ENCODE data around the gene RFX5. TPM values are rescaled to one million over a fixed set of nuclear protein-coding genes. Genes with fewer than 3 reads are reported as not detected.

The RFX5 gene
- total RNA-seq, 8 experiments from 2014 or later: 21.2 to 107 (median 37.7) TPM

DNA sequence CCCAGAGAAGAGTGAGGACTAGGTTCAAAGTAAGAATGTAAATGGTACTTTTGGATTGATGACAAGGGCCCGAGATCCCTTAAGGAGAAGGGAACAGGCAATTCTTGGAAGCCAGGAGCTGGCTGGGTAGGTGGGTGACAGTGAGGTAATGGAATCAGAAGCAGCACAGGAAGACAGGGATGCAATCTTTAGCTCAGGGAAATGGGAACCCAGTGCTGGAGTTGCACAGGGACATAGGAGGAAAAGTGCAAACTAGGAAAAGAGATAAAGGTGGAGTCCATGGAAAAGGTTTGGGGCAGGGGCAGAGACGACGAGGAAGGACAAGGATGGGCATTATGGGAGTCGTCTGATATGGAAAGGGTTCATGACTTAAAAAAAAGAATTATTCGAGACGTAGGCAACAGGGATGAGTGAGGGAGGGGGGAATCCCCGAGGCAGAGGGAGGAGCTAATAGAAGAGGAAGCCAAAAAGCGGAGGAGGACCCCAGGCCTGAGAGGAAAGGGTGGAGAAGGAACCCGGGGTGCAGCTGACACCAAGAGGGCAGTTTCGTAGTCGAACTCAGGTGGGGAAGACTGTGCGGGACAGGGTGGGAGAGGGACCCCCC, 20.3 kb downstream of the RFX5 start:
- WGBS, 10 experiments: 0 to 8% (median 1%) methylated on average over 2 to 10 of the region's 12 CpGs; no CpG with 5 or more reads in 1 of the 10 experiments
- Histone ChIP-seq H3K27ac (peak overlapping the region; percentile 98 to 99), H3K4me3 (peak overlapping the region; percentile 51 to 78 (median 58)), H3K4me1 (replicated peaks in 1 of 2) (peaks cover 7 to 13% of the 10 kb centered on the region in 2 donors)
- ATAC-seq (replicated peaks in 6 of 8): peak; percentile 15 to 40 (median 26)
- in situ Hi-C loops (cut with MboI; ENCODE audit: low pct_unique_long_range_greater_than_20kb in 2 of 9, low sequenced_read_pairs in 9 of 9, unreplicated experiment in 9 of 9): no loop called here

DNA sequence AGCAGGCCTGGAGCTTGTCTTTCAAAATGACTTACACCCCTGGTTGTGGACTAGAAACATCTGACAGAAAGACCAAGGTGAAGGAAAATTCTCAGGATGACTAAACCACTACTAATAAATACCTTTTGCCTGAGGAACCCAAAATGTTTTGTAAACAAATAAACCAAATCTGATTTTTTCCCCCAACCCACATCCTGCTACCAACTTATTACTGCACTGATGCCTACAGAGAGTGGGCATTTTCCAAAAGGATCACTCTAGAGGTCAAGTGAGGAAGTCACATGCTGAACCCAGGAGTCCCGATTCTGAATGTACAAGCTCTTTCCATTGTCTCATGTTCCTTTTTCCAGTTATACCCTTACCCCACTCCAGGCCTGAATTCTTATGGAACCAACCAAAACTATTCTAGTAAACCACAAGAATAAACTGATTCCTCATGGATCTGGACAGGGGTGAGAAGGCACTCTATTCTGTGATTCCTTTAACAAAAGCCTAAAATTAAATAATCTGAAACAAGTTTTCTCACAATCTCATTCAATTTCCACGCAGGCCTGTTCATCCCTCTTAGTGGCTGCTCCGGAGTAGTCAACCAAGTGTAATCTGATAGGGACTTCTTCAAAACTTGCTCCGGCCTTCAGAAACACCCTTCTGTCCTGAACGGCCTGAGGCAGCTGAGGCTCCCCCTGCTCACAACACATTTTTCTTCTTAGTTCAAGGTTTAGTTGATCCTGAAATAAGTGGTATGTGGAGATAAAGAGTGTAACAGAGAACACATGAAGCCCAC, 21.2 kb downstream of the RFX5 start:
- Histone ChIP-seq H3K4me3 (peak overlapping the region; percentile 51 to 78 (median 58)), H3K4me1 (replicated peaks in 1 of 2) (peaks cover 7 to 13% of the 10 kb centered on the region in 2 donors), H3K27ac (no peak overlapping the region)
- WGBS, 10 experiments: 0 to 67% (median 29%) methylated on average over 1 to 5 of the region's 5 CpGs
- in situ Hi-C loops (cut with MboI; ENCODE audit: low pct_unique_long_range_greater_than_20kb in 2 of 9, low sequenced_read_pairs in 9 of 9, unreplicated experiment in 9 of 9): no loop called here
- peak in 2 of 8 experiments; percentile 5 to 14 for ATAC-seq (replicated peaks in 6 of 8)

DNA sequence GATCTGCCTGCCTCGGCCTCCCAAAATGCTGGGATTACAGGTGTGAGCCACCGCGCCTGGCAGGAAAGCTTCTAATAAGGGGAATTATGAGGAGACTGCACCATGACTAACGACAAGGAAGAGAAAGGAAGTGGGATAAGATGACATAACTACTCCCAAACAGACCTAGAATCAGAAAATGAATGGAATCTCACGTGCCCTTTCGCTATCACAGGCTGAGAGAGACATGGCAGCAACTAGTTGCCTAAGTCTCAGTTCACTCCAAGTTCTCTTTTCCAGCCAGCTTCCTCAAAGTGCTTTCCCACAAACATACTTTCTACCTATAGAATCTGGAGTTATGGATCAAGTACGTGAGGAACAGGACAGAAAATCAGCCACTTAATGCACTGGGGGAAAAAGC, 21.8 kb downstream of the RFX5 start:
- H3K27ac ChIP-seq: no peak overlapping the region
- peaks cover 7 to 13% of the 10 kb centered on the region in 2 donors for H3K4me1 ChIP-seq (replicated peaks in 1 of 2)
- ATAC-seq (replicated peaks in 6 of 8): no peak
- no peak overlapping the region for H3K4me3 ChIP-seq
- in situ Hi-C loops (cut with MboI; ENCODE audit: low pct_unique_long_range_greater_than_20kb in 2 of 9, low sequenced_read_pairs in 9 of 9, unreplicated experiment in 9 of 9): no loop called here
- 0 to 100% (median 84%) methylated on average over 1 to 7 of the region's 7 CpGs; no CpG with 5 or more reads in 2 of the 10 experiments for WGBS, 10 experiments

DNA sequence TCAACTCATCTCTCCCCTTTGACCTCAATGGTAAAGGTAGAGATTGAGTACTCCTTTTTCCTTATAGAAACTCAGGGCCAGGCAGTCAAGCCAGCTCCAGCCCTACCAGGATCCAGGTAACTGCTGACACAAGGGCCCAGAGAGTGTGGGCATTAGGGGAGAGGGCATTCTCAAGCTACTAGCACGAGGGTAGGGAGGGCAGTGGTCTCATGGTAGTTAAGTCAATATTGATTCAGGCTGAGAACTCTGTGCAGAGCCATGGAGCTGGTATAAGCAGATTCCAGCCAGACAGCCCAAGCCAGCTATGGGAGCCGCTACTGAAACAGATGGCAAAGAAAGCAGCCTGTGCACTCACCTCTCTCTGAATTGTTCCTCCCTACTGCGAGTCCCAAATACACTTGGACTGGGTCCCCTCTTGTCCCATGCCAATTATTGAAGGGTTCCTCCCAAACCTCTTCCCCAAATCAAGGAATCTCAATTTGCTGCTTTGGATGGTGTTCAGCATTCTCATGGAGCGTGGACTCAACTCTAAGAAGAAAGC, 22.6 kb downstream of the RFX5 start:
- H3K4me1 ChIP-seq (replicated peaks in 1 of 2): peaks cover 7 to 13% of the 10 kb centered on the region in 2 donors
- in situ Hi-C loops (cut with MboI; ENCODE audit: low pct_unique_long_range_greater_than_20kb in 2 of 9, low sequenced_read_pairs in 9 of 9, unreplicated experiment in 9 of 9): no loop called here
- WGBS, 10 experiments: 86 to 100% (median 100%) methylated on average over 1 to 4 of the region's 4 CpGs; no CpG with 5 or more reads in 3 of the 10 experiments
- peak in 1 of 8 experiments; percentile 44 for ATAC-seq (replicated peaks in 6 of 8)
- no peak overlapping the region for H3K27ac ChIP-seq
- no peak overlapping the region for H3K4me3 ChIP-seq

DNA sequence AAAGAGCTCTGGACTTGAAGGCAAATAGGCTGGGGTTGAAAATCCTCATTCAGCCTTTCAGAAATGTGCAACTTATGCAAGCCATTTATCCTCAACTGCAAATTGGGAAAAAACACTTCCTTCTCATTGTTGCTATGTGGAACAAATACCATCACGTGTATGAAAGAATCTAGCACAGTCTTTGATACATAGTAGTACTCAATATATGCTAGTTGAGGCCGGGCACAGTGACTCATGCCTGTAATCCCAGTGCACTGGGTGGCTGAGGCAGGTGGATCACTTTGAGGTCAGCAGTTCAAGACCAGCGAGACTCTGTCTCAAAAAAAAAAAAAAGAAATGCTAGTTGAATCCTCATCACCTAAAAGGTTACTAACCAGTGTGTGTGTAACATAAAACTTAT, 28.1 kb downstream of the RFX5 start:
- in situ Hi-C loops (cut with MboI; ENCODE audit: low pct_unique_long_range_greater_than_20kb in 2 of 9, low sequenced_read_pairs in 9 of 9, unreplicated experiment in 9 of 9): no loop called here
- H3K27ac ChIP-seq: no peak overlapping the region
- ATAC-seq (replicated peaks in 6 of 8): peak in 4 of 8 experiments; percentile 20 to 69 (median 58)
- no peaks in the 10 kb centered on the region for H3K4me1 ChIP-seq (replicated peaks in 1 of 2)
- WGBS, 10 experiments: 53 to 100% (median 83%) methylated on average over 1 to 3 of the region's 3 CpGs; no CpG with 5 or more reads in 2 of the 10 experiments
- H3K4me3 ChIP-seq: no peak overlapping the region

DNA sequence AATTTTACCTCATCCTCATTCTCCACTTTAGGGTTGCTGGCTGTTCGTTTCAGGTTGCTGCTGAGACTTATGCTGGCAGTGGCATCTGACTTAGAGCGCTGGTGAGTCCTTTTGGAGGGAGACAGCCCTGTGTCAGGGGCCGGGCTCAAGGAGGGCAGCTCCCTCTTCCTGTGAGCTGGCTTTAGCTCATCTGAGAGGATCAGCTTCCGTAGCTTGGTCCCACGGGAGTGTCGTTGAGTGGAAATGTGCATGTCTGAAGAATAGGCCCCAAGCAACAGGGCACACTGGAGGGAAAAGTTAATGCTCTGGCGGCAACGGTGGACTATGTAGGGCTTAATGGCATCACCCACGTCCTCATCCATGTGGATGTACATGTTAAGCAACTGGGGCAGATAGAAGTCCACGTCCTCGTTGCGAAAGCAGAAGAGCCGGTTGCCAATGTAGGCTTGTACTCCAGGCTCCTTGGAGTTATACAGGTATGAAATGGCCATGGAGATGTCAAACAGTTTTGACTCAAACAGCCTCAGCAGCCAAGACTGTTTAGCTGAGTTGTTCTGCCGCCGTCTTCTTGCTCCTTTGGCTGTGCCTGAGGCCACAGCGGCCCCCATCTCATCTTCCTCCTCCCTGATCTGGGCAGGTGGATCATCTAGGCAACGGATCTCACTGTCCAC, 31.4 kb downstream of the RFX5 start:
- Histone ChIP-seq H3K4me3 (no peak overlapping the region), H3K4me1 (replicated peaks in 1 of 2) (peaks cover 5 to 12% of the 10 kb centered on the region in 2 donors), H3K27ac (no peak overlapping the region)
- in situ Hi-C loops (cut with MboI; ENCODE audit: low pct_unique_long_range_greater_than_20kb in 2 of 9, low sequenced_read_pairs in 9 of 9, unreplicated experiment in 9 of 9): no loop called here
- 89 to 100% (median 94%) methylated on average over 1 to 17 of the region's 17 CpGs; no CpG with 5 or more reads in 1 of the 10 experiments for WGBS, 10 experiments
- ATAC-seq (replicated peaks in 6 of 8): no peak

DNA sequence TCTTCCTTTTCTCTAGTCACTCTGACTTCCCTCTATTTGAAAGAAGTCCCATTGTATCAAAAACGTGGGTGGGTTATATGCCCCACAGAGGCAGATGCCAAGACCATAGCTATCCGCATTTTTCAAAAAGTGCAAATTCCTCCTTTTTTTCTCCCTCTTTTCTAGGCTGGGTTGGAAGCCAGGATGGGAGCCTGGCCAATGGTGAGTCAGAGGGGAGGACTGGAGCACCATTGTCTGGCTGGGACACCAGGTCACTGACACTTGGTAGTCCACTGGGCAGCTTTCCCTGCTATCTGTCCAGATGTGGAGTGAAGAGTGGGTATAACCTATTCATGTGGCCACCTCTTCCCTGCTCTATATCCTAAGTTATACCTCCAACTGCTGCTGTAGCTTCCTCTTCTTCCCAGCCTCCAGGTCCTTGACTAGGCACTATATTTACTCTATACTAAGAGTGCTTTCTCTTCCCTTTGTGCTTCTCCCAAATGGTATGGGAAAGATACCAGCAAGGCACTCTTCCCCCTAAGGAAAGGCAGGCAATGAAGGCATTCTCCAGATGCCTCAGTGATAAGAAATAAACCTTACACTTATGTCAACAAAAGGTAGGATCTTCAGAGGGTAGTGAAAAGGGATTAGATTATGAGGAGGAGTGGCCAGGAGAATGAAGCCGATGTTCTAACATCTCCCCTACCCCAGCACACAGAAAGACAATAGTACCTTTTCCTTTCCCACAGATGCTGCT, 32.7 kb downstream of the RFX5 start:
- Histone ChIP-seq H3K4me1 (replicated peaks in 1 of 2) (peaks cover 5 to 18% of the 10 kb centered on the region in 2 donors), H3K27ac (no peak overlapping the region), H3K4me3 (no peak overlapping the region)
- peak in 2 of 8 experiments; percentile 26 to 32 for ATAC-seq (replicated peaks in 6 of 8)
- 8 to 100% (median 80%) methylated on average over 1 to 3 of the region's 3 CpGs; no CpG with 5 or more reads in 1 of the 10 experiments for WGBS, 10 experiments
- in situ Hi-C loops (cut with MboI; ENCODE audit: low pct_unique_long_range_greater_than_20kb in 2 of 9, low sequenced_read_pairs in 9 of 9, unreplicated experiment in 9 of 9): no loop called here

DNA sequence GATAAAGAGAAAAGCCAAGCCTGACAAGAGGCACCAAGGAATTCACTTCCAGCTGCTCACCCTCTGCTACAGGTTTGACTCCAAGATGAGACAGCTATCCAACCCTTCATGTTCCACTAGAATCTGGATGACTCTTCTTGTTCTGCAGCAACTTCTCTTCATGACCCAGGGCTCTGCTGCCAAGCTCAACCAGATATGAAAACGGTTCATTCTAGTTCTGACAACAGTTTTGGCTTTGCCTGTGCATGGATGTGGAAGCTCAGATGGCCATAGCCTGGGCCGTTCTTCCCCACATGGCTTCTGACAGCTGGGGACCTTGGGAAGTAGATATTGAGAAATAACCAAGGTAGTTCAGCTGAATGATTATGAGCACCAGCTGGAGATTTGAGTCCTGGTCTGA, 33.6 kb downstream of the RFX5 start:
- Histone ChIP-seq H3K27ac (no peak overlapping the region), H3K4me1 (replicated peaks in 1 of 2) (peaks cover 5 to 18% of the 10 kb centered on the region in 2 donors), H3K4me3 (no peak overlapping the region)
- 0 to 100% (median 89%) methylated on average over 1 to 2 of the region's 2 CpGs; no CpG with 5 or more reads in 5 of the 10 experiments for WGBS, 10 experiments
- in situ Hi-C loops (cut with MboI; ENCODE audit: low pct_unique_long_range_greater_than_20kb in 2 of 9, low sequenced_read_pairs in 9 of 9, unreplicated experiment in 9 of 9): no loop called here
- no peak for ATAC-seq (replicated peaks in 6 of 8)

DNA sequence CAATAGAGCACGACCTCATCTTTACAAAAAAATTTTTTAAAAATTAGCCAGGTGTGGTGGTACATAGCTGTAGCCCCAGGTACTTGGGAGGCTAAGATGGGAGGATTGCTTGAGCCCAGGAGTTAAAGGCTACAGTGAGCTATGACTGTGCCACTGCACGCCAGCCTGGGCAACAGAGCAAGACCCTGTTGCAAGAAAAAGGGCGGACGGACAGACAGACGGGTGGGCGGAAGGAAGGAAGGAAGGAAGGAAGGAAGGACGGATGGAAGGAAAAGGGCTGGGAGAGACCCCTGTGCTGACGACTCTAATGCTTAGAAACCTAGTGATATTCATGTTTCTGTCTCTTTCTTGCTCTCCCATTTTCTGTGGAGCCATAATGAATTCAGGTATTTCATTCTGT, 34.2 kb downstream of the RFX5 start:
- Histone ChIP-seq H3K27ac (no peak overlapping the region), H3K4me3 (no peak overlapping the region), H3K4me1 (replicated peaks in 1 of 2) (peaks cover 5 to 18% of the 10 kb centered on the region in 2 donors)
- no peak for ATAC-seq (replicated peaks in 6 of 8)
- in situ Hi-C loops (cut with MboI; ENCODE audit: low pct_unique_long_range_greater_than_20kb in 2 of 9, low sequenced_read_pairs in 9 of 9, unreplicated experiment in 9 of 9): no loop called here
- 50 to 95% (median 88%) methylated on average over 1 to 8 of the region's 8 CpGs; no CpG with 5 or more reads in 3 of the 10 experiments for WGBS, 10 experiments

DNA sequence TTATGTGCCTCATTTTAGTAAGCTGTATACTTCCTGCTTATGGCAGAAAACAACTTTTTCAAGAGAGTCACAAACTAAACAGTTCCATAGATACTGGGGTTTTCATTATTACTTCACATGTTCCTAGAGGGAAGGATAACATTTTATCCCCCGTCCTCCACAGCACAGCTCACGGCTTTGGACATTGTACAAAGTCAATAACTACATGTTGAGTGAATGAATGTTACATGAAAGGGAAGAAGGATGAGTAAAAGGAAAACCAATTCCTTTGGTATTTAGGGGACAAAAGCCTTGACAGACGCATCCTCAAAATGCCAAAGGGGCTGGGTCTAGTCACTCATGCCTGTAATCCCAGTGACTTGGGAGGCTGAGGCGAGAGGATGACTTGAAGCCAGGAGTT, 34.6 kb downstream of the RFX5 start:
- in situ Hi-C loops (cut with MboI; ENCODE audit: low pct_unique_long_range_greater_than_20kb in 2 of 9, low sequenced_read_pairs in 9 of 9, unreplicated experiment in 9 of 9): no loop called here
- 41 to 100% (median 90%) methylated on average over 1 to 4 of the region's 4 CpGs; no CpG with 5 or more reads in 1 of the 10 experiments for WGBS, 10 experiments

DNA sequence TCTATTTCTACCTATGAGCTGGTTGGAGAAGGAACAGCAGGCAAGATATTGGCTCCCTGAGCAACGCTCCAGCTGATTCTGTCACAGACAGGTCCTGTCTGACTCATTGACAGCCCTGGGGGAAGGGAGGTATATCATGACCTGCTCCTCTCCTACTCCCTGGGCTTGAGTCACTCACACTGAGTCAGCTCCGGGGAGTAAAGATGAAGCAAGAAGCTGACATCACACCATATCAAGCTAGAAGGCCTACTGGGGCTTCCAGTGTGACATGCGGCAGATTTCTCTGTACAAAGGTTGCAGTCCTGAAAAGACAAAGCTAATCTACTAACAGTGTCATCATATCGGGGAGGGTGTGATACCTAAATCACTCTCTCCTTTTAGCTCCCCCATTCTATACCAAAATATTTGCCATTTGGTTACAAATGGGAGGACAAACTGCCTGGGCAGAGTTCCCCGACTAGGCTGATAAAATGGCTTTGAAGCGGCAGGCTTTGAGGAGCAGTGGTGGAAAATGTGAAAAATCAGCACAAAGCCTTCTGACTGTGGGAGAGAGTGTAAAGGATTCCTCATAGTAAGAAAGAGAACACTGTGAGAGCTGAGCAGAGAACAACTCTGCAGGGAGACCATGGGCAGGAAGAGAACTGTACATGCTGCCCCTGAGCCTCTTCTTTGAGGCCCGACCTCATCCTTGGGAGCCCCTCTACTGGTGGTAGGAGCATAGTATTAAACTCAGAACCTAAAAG, 35.3 kb downstream of the RFX5 start:
- in situ Hi-C loops (cut with MboI; ENCODE audit: low pct_unique_long_range_greater_than_20kb in 2 of 9, low sequenced_read_pairs in 9 of 9, unreplicated experiment in 9 of 9): no loop called here
- Histone ChIP-seq H3K27ac (peak overlapping the region; percentile 87 to 88), H3K4me3 (no peak overlapping the region), H3K4me1 (replicated peaks in 1 of 2) (peaks cover 5 to 18% of the 10 kb centered on the region in 2 donors)
- ATAC-seq (replicated peaks in 6 of 8): peak; percentile 88 to 99 (median 98)
- WGBS, 10 experiments: 13 to 90% (median 65%) methylated on average over 1 to 7 of the region's 7 CpGs; no CpG with 5 or more reads in 2 of the 10 experiments

More for the DNA sequence above, 34.6 kb downstream of the RFX5 start:
- Histone ChIP-seq H3K27ac (peak overlapping the region; percentile 87 to 88), H3K4me1 (replicated peaks in 1 of 2) (peaks cover 5 to 18% of the 10 kb centered on the region in 2 donors), H3K4me3 (no peak overlapping the region)
- ATAC-seq (replicated peaks in 6 of 8): no peak

DNA sequence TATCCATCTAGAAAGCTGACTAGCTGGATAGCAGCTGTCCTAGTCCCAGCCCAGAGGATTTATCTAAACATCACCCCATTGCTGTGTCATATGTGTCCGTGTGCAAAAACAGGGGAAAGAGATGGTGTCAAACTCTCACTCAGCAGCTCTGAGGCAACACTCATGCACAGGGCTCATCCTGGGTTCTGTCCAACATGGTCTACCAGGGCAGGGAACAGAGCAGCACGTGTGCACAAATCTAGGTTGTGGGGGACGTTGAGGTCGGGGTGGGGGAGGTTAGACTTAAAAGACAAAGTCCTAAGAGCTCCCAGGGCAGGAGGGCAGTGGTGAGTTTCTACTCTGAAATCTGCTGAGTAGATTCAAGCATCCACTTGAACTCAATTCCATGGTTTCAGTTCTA, 36.0 kb downstream of the RFX5 start:
- in situ Hi-C loops (cut with MboI; ENCODE audit: low pct_unique_long_range_greater_than_20kb in 2 of 9, low sequenced_read_pairs in 9 of 9, unreplicated experiment in 9 of 9): no loop called here
- Histone ChIP-seq H3K4me3 (no peak overlapping the region), H3K4me1 (replicated peaks in 1 of 2) (peaks cover 5 to 18% of the 10 kb centered on the region in 2 donors), H3K27ac (peak overlapping the region; percentile 71 to 82)
- WGBS, 10 experiments: 0 to 100% (median 84%) methylated on average over 1 to 4 of the region's 4 CpGs; no CpG with 5 or more reads in 2 of the 10 experiments
- no peak for ATAC-seq (replicated peaks in 6 of 8)
